ENCODE measurements around the gene PRKACA. TPM values are rescaled to one million over a fixed set of nuclear protein-coding genes. Genes with fewer than 3 reads are reported as not detected.

PRKACA gene
- polyA plus RNA-seq, 3 donors from 2014 or later = 0.64 to 1.7 (median 1.4) TPM

- H3K4me1 Mint-ChIP-seq = peaks cover 18 to 22% of the 10 kb centered on the region in 2 donors
Measured at GRCh38 chr19:14091081-14091812, 26.3 kb downstream of the PRKACA start.

DNA sequence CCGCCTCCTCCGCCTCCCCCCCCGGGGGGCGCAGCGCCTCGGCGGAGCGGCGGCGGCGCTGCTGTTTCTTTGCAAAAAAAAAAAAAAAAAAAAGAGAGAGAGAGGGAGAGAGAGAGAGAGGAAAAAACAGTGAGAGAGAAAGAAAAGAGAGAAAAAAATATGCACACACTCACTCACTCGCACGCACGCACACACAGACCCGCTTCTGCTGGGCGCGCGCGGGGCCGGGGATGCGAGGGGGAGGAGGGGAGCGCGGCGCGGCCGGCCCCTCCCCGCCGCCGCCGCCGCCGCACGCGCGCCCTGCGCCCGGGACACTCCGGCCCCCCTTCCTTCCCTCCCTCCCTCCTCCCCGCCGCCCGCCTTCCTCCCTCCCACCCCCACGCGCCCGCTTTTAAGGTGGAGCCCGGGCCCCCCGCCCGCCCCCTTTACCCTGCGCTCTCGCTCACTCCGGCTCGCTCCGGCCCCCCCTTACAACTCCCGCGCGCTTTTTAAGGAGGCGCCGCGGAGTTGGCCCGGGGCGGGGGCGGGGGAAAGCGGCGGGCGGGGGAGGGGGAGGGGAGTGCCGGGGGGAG is 27.0 kb downstream of the PRKACA start, which contains the start of gene SAMD1:
TSS of gene SAMD1 (minus strand) at position 243 of the 572 bp plus-strand sequence.
- Mint-ChIP-seq H3K27me3 (ENCODE audit: low read depth in 3 of 3) (peaks cover 11 to 21% (median 18%) of the 10 kb centered on the region in 3 donors), H3K9me3 (peaks cover 0 to 5% (median 0%) of the 10 kb centered on the region in 6 donors), H3K27ac (peak within 1 kb of the TSS; percentile 93 to 99 (median 98)), H3K36me3 (peaks cover 0 to 3% (median 0%) of the 10 kb centered on the region in 3 donors), H3K4me1 (peaks cover 18 to 22% of the 10 kb centered on the region in 2 donors), H3K4me3 (peak within 1 kb of the TSS; percentile 99 to 100 (median 100))
- DNase-seq = peak in 2 of 3 donors; percentile 78 to 83

More at GRCh38 chr19:14091081-14091812, 26.3 kb downstream of the PRKACA start:
- H3K9me3 Mint-ChIP-seq = peaks cover 0 to 5% (median 0%) of the 10 kb centered on the region in 6 donors
- peaks cover 11 to 21% (median 18%) of the 10 kb centered on the region in 3 donors for H3K27me3 Mint-ChIP-seq (ENCODE audit: low read depth in 3 of 3)
- peak overlapping the region; percentile 99 to 100 (median 100) for H3K4me3 Mint-ChIP-seq
- H3K27ac Mint-ChIP-seq = peak overlapping the region; percentile 93 to 99 (median 98)
- peak; percentile 71 to 76 (median 76) for DNase-seq
- peaks cover 0 to 3% (median 0%) of the 10 kb centered on the region in 3 donors for H3K36me3 Mint-ChIP-seq

- DNase-seq = peak; percentile 32 to 41 (median 37)
- Mint-ChIP-seq H3K27ac (peak overlapping the region in 3 of 6 donors; percentile 56 to 85 (median 62)), H3K9me3 (peaks cover 0 to 5% (median 0%) of the 10 kb centered on the region in 6 donors), H3K36me3 (peaks cover 0 to 3% (median 0%) of the 10 kb centered on the region in 3 donors), H3K27me3 (ENCODE audit: low read depth in 3 of 3) (peaks cover 11 to 21% (median 18%) of the 10 kb centered on the region in 3 donors), H3K4me3 (peak overlapping the region; percentile 70 to 83 (median 76)), H3K4me1 (peaks cover 18 to 22% of the 10 kb centered on the region in 2 donors)
Measured at GRCh38 chr19:14089662-14090508, 27.7 kb downstream of the PRKACA start.

GRCh38 chr19:14089412-14089661 is 28.2 kb downstream of the PRKACA start:
- peak overlapping the region; percentile 70 to 83 (median 76) for H3K4me3 Mint-ChIP-seq
- DNase-seq = no peak
- peaks cover 0 to 3% (median 0%) of the 10 kb centered on the region in 3 donors for H3K36me3 Mint-ChIP-seq
- peaks cover 0 to 5% (median 0%) of the 10 kb centered on the region in 6 donors for H3K9me3 Mint-ChIP-seq
- peaks cover 17 to 22% of the 10 kb centered on the region in 2 donors for H3K4me1 Mint-ChIP-seq
- H3K27me3 Mint-ChIP-seq (ENCODE audit: low read depth in 3 of 3) = peaks cover 11 to 21% (median 16%) of the 10 kb centered on the region in 3 donors
- peak overlapping the region in 5 of 6 donors; percentile 42 to 85 (median 60) for H3K27ac Mint-ChIP-seq

- no peak for DNase-seq
- peaks cover 0 to 5% (median 0%) of the 10 kb centered on the region in 6 donors for H3K9me3 Mint-ChIP-seq
- H3K36me3 Mint-ChIP-seq = peaks cover 0 to 3% (median 0%) of the 10 kb centered on the region in 3 donors
- peak overlapping the region; percentile 70 to 83 (median 76) for H3K4me3 Mint-ChIP-seq
- H3K4me1 Mint-ChIP-seq = peaks cover 17 to 22% of the 10 kb centered on the region in 2 donors
- peaks cover 11 to 21% (median 16%) of the 10 kb centered on the region in 3 donors for H3K27me3 Mint-ChIP-seq (ENCODE audit: low read depth in 3 of 3)
- peak overlapping the region in 4 of 6 donors; percentile 42 to 85 (median 61) for H3K27ac Mint-ChIP-seq
Measured at GRCh38 chr19:14088634-14089411, 28.7 kb downstream of the PRKACA start.

DNA sequence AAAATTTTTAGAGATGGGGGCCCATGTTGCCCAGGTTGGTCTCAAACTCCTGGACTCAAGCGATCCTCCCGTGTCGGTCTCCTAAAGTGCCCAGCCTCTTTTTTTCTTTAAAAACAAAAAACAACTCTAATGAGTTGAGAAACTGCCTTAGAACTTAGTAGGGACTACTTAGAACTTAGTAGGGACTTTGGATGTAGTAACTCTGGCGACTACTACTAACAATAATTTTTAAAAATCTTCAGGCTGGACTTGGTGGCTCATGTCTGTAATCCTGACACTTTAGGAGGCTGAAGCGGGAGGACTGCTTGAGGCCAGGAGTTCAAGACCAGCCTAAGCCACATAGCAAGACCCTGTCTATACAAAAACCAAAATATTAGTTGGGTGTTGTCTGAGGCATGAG is 31.5 kb downstream of the PRKACA start:
- Mint-ChIP-seq H3K4me3 (no peak overlapping the region), H3K27ac (no peak overlapping the region), H3K4me1 (peaks cover 15 to 17% of the 10 kb centered on the region in 2 donors), H3K36me3 (peaks cover 0 to 3% (median 0%) of the 10 kb centered on the region in 3 donors), H3K27me3 (ENCODE audit: low read depth in 3 of 3) (peaks cover 10 to 14% (median 11%) of the 10 kb centered on the region in 3 donors), H3K9me3 (no peaks in the 10 kb centered on the region)
- DNase-seq = no peak

DNA sequence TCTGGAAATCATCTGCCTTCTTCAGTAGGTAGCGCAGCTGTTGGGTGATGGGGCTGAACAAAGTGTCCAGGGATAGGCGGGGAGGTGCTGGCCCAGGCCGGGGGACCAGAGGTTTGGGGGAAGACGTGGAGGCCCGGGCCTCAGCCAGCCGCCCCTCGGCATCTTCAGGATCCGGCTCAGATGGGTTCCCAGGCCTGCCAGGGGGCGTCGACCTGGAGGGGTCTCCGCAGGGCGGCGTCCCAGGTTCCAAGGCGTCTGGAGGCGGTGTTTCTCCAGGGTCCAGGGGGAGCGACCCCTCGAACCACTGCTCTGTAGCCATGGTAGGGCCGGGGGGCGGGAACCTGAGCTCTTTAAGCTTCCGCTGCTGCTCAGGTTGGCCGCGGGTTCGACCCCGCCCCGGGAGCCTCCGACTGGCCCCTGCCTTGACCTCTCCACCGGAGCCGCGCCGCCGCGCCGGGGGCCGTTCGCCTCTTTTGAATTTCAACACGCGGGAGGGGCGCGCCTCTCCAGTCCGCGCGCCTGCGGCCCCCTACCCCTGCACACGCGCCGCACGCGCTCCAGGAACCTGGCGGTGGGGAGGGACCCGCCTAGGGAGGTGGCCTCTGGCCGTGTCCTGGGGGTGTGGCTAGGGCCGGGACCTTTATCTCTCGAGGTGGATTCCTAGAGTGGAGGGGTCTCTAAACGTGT is 32.1 kb downstream of the PRKACA start, which contains the start of gene C19orf67:
TSS of gene C19orf67 (minus strand) at position 475 of the 687 bp plus-strand sequence. CDS start at position 319, 156 bp downstream.
- Mint-ChIP-seq H3K4me1 (peaks cover 21 to 24% of the 10 kb centered on the region in 2 donors), H3K4me3 (no peak within 1 kb of the TSS), H3K27ac (peak within 1 kb of the TSS in 1 of 6 donors; percentile 62), H3K27me3 (ENCODE audit: low read depth in 3 of 3) (peaks cover 9 to 13% (median 13%) of the 10 kb centered on the region in 3 donors), H3K36me3 (peaks cover 0 to 3% (median 0%) of the 10 kb centered on the region in 3 donors), H3K9me3 (no peaks in the 10 kb centered on the region)
- DNase-seq = no peak

- Mint-ChIP-seq H3K9me3 (no peaks in the 10 kb centered on the region), H3K4me3 (peak overlapping the region in 4 of 5 donors; percentile 18 to 95 (median 60)), H3K27me3 (ENCODE audit: low read depth in 3 of 3) (peaks cover 6 to 9% (median 6%) of the 10 kb centered on the region in 3 donors), H3K27ac (peak overlapping the region in 1 of 6 donors; percentile 69), H3K36me3 (no peaks in the 10 kb centered on the region), H3K4me1 (peaks cover 16 to 21% of the 10 kb centered on the region in 2 donors)
- no peak for DNase-seq
Measured at GRCh38 chr19:14082675-14082960, 34.9 kb downstream of the PRKACA start.

DNA sequence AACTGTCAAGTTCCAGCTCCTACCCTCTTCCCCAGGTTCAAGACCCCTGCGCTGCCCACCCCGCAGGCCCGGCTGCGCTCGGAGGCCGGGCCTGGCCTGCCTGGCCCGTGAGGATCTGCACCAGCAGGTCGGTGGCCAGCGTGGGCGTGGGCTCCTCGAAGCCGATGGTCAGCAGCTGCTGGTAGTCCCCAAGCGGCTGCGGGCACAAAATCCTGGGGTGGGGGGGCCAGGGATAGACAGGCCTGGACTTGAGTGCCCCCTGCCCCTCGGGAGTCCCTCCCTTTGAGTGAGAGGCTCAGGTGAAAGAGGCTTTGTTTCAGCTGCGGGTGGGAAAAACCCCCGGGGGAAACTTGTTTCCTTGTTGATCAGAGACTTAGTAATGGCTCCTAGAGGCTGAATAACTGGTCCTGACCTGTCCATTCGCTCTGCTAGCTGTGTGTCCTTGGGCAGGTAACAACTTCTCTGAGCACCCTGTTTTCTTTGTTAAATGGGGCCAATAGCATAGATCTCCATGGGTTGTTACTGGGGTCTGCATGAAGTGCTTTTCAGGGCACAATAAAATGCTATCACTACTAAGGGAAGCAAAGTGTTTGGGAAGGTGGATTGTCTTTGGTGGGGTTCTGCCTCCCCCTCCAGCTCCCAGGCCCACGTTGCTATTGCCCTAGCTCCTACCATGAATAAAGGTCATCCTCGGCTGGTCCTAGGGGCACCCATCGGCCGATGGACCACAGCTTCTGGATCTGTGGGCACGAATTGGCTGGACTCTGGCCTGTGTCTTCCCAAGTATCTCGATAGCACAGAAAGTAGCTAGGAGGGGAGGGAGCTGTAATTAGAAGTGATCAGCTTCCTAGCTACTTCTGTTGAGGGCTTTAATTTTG is 35.5 kb downstream of the PRKACA start:
- H3K4me1 Mint-ChIP-seq = peaks cover 16 to 21% of the 10 kb centered on the region in 2 donors
- H3K27ac Mint-ChIP-seq = peak overlapping the region; percentile 91 to 97 (median 94)
- peak overlapping the region; percentile 93 to 97 (median 95) for H3K4me3 Mint-ChIP-seq
- H3K36me3 Mint-ChIP-seq = no peaks in the 10 kb centered on the region
- peak in 2 of 3 donors; percentile 22 to 29 for DNase-seq
- H3K27me3 Mint-ChIP-seq (ENCODE audit: low read depth in 3 of 3) = peaks cover 6 to 9% (median 6%) of the 10 kb centered on the region in 3 donors
- H3K9me3 Mint-ChIP-seq = no peaks in the 10 kb centered on the region

DNA sequence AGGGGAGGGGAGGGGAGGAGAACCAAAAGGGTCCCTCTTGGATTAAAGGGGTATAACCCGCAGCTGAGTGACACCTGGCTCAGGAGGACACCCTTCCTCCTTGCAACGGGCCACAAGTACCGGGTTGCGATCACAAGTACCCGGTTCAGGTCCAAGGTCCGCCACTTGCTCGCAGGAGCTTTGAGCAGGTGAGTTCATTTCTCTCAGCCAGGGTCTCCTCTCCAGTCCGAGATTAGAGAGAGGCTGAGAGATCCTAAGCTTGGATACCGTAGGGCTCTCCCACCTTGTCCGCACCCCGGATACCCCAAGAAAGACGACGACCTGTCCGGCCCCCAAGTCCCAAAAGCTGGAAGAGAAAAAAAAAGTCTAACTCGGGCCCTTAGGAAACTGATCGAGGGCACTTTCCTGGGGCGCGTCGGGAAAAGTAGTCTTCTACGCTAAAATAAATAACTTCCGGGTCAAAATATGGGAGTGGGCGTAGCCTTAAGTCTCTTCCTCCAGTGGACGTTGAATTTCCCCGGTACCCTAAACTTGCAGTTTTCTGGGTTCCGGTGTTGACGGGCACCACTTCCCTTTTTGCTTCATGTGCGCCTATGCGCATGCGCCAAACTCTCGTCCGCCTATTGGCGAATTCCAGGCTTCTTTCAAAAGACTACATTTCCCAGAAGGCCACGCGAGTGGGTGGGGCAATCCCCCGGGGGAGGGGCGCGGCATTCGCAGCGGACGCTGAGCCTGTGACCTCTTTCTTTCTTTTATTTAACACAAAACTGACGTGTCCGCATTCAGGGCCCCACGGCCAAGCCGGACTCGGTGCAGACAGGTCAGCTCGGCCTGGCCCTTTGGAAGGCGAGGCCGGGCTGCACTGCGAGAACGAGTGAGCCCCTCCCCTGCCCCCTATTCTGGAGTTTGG is 36.4 kb downstream of the PRKACA start:
- Mint-ChIP-seq H3K27ac (peak overlapping the region; percentile 91 to 97 (median 94)), H3K36me3 (no peaks in the 10 kb centered on the region), H3K9me3 (no peaks in the 10 kb centered on the region), H3K27me3 (ENCODE audit: low read depth in 3 of 3) (peaks cover 6 to 9% (median 6%) of the 10 kb centered on the region in 3 donors), H3K4me3 (peak overlapping the region; percentile 93 to 97 (median 95)), H3K4me1 (peaks cover 16 to 21% of the 10 kb centered on the region in 2 donors)
- peak; percentile 99 to 100 (median 99) for DNase-seq

DNA sequence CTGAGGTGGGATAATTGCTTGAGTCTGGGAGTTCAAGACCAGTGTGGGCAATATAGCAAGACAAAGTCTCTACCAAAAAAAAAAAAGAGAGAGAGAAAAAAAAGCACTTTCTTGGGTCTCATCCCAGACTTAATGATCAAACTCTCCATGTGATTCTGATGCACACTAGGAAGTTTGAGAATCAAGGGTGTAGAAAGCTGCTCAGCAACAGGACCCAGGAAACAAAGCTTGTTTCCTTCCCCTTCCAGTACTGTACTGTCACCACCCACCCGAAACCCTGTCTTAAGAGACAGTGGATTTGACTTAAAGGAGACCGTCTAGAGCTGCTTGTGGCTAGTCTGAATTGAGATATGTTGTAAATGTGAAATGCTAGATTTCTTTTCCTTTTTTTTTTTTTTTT is 39.2 kb downstream of the PRKACA start:
- no peaks in the 10 kb centered on the region for H3K36me3 Mint-ChIP-seq
- H3K4me3 Mint-ChIP-seq = peak overlapping the region in 1 of 5 donors; percentile 12
- peaks cover 34 to 40% of the 10 kb centered on the region in 2 donors for H3K4me1 Mint-ChIP-seq

More for the DNA sequence above, 39.2 kb downstream of the PRKACA start:
- Mint-ChIP-seq H3K9me3 (no peaks in the 10 kb centered on the region), H3K27ac (peak overlapping the region in 1 of 6 donors; percentile 30), H3K27me3 (ENCODE audit: low read depth in 3 of 3) (peaks cover 6 to 13% (median 6%) of the 10 kb centered on the region in 3 donors)
- DNase-seq = no peak

Data from immature natural killer cell (primary cell).